Right forelimb (tissue), 1 donor: ENCODE measurements around the gene MAP7.

Experiments used
- DNase-seq: peaks from one replicate; pipeline ENCODE4 v3.0.0-alpha.2; 2018

Gene MAP7

GRCh38 chr6:136370988-136371728, 179.1 kb downstream of the MAP7 start:
- no peak for DNase-seq

- DNase-seq: no peak
Measured at GRCh38 chr6:136365776-136366354, 184.4 kb downstream of the MAP7 start.

GRCh38 chr6:136362421-136363356, 187.5 kb downstream of the MAP7 start:
- DNase-seq: no peak

GRCh38 chr6:136361787-136362186, 188.4 kb downstream of the MAP7 start:
- DNase-seq: no peak

- no peak for DNase-seq
Measured at GRCh38 chr6:136360783-136361182, 189.4 kb downstream of the MAP7 start.

GRCh38 chr6:136359851-136360250, 190.4 kb downstream of the MAP7 start:
- DNase-seq: no peak

GRCh38 chr6:136351518-136352110, 198.6 kb downstream of the MAP7 start:
- no peak for DNase-seq

- DNase-seq: no peak
Measured at GRCh38 chr6:136350914-136351313, 199.3 kb downstream of the MAP7 start.

GRCh38 chr6:136347847-136348246, 202.4 kb downstream of the MAP7 start:
- DNase-seq: no peak

GRCh38 chr6:136345145-136345544, 205.1 kb downstream of the MAP7 start:
- no peak for DNase-seq

- DNase-seq: no peak
Measured at GRCh38 chr6:136344420-136344819, 205.8 kb downstream of the MAP7 start.

- no peak for DNase-seq
Measured at GRCh38 chr6:136343700-136344099, 206.5 kb downstream of the MAP7 start.

- DNase-seq: no peak
Measured at GRCh38 chr6:136343275-136343674, 206.9 kb downstream of the MAP7 start.

- no peak for DNase-seq
Measured at GRCh38 chr6:136341967-136342366, 208.3 kb downstream of the MAP7 start.

GRCh38 chr6:136341367-136341766, 208.9 kb downstream of the MAP7 start:
- DNase-seq: no peak

- DNase-seq: no peak
Measured at GRCh38 chr6:136338486-136338885, 211.7 kb downstream of the MAP7 start.

GRCh38 chr6:136337606-136338005, 212.6 kb downstream of the MAP7 start:
- DNase-seq: no peak

GRCh38 chr6:136337121-136337520, 213.1 kb downstream of the MAP7 start:
- DNase-seq: no peak

GRCh38 chr6:136335736-136336363, 214.4 kb downstream of the MAP7 start:
- DNase-seq: no peak

GRCh38 chr6:136334853-136335252, 215.4 kb downstream of the MAP7 start:
- no peak for DNase-seq

GRCh38 chr6:136334465-136334846, 215.8 kb downstream of the MAP7 start:
- no peak for DNase-seq

- no peak for DNase-seq
Measured at GRCh38 chr6:136333824-136334464, 216.3 kb downstream of the MAP7 start.
